CD4-positive, alpha-beta T cell treated with Interleukin-17A for 1 hour (primary cell): ENCODE results near the gene BIN1.

ENCODE experiments used
- DNase-seq: peaks from one replicate; pipeline ENCODE4 v3.0.0-alpha.2; 2020

The BIN1 gene

GRCh38 chr2:127056631-127057370 is 50.2 kb downstream of the BIN1 start:
- DNase-seq: no peak

- DNase-seq: no peak
Observed at GRCh38 chr2:127056086-127056485, 50.9 kb downstream of the BIN1 start.

GRCh38 chr2:127055786-127056076 is 51.2 kb downstream of the BIN1 start:
- no peak for DNase-seq

GRCh38 chr2:127054996-127055785 is 51.8 kb downstream of the BIN1 start:
- no peak for DNase-seq

- DNase-seq: no peak
Observed at GRCh38 chr2:127054604-127054930, 52.4 kb downstream of the BIN1 start.

GRCh38 chr2:127053731-127054603 is 53.0 kb downstream of the BIN1 start:
- no peak for DNase-seq

GRCh38 chr2:127052771-127053691 is 53.9 kb downstream of the BIN1 start:
- no peak for DNase-seq

GRCh38 chr2:127052057-127052770 is 54.7 kb downstream of the BIN1 start:
- DNase-seq: no peak

GRCh38 chr2:127051116-127052056 is 55.6 kb downstream of the BIN1 start:
- DNase-seq: no peak

- DNase-seq: no peak
Observed at GRCh38 chr2:127050803-127051115, 56.2 kb downstream of the BIN1 start.

- DNase-seq: peak; percentile 47
Observed at GRCh38 chr2:127049927-127050802, 56.8 kb downstream of the BIN1 start.

- no peak for DNase-seq
Observed at GRCh38 chr2:127048969-127049897, 57.7 kb downstream of the BIN1 start.

- no peak for DNase-seq
Observed at GRCh38 chr2:127048618-127048935, 58.4 kb downstream of the BIN1 start.

GRCh38 chr2:127047716-127048617 is 59.0 kb downstream of the BIN1 start:
- no peak for DNase-seq

GRCh38 chr2:127047054-127047453 is 59.9 kb downstream of the BIN1 start:
- DNase-seq: no peak

GRCh38 chr2:127046579-127046978 is 60.4 kb downstream of the BIN1 start:
- DNase-seq: no peak

- DNase-seq: no peak
Observed at GRCh38 chr2:127045792-127046501, 61.0 kb downstream of the BIN1 start.
